ENCODE data around the gene TMEM233. TPM values are rescaled to one million over a fixed set of nuclear protein-coding genes. Genes with fewer than 3 reads are reported as not detected.
A peak's percentile ranks its signal among the peaks of the same experiment; 100 is the strongest.

The TMEM233 gene
- total RNA-seq, 1 donor from 2014 or later, result not detected

GRCh38 chr12:119683816-119684215 is 90.2 kb downstream of the TMEM233 start:
- ChIA-PET POLR2A (interaction anchor here (3.3 kb wide), 1 partner anchor 16 kb away, joined by 43 read pairs; the partner anchor contains the start of gene PRKAB1), CTCF (no interaction called here)
- Mint-ChIP-seq H3K9me3 (peaks cover 3% of the 10 kb centered on the region), H3K27ac (peak overlapping the region; percentile 6), H3K27me3 (no peaks in the 10 kb centered on the region), H3K36me3 (ENCODE audit: low read depth) (peaks cover 28% of the 10 kb centered on the region), H3K4me1 (peaks cover 48% of the 10 kb centered on the region), H3K4me3 (no peak overlapping the region)
- intact Hi-C loops (cut with micrococcal nuclease), result loop anchor here (5.0 kb wide), 1 partner anchor 403 kb away; no protein-coding TSS in a partner anchor
- DNase-seq (no peak), ATAC-seq (ENCODE audit: low read depth) (no peak)
- TF ChIP-seq CTCF (IDR thresholded peaks at IDR 0.05), result no peak

- Mint-ChIP-seq H3K4me3 (no peak overlapping the region), H3K4me1 (peaks cover 48% of the 10 kb centered on the region), H3K27ac (no peak overlapping the region), H3K27me3 (no peaks in the 10 kb centered on the region), H3K9me3 (peaks cover 3% of the 10 kb centered on the region), H3K36me3 (ENCODE audit: low read depth) (peaks cover 18% of the 10 kb centered on the region)
- POLR2A ChIA-PET, result interaction anchor here (1.6 kb wide), 1 partner anchor 17 kb away, joined by 5 read pairs; the partner anchor contains the start of gene PRKAB1
- intact Hi-C loops (cut with micrococcal nuclease), result loop anchor here (5.0 kb wide), 1 partner anchor 402 kb away; no protein-coding TSS in a partner anchor
- TF ChIP-seq CTCF (IDR thresholded peaks at IDR 0.05), result no peak
- CTCF ChIA-PET, result no interaction called here
- DNase-seq (no peak), ATAC-seq (ENCODE audit: low read depth) (no peak)
These were observed 91.3 kb downstream of the TMEM233 start for GRCh38 chr12:119684711-119685369.

- Mint-ChIP-seq H3K27me3 (no peaks in the 10 kb centered on the region), H3K9me3 (peaks cover 3% of the 10 kb centered on the region), H3K4me1 (peaks cover 48% of the 10 kb centered on the region), H3K36me3 (ENCODE audit: low read depth) (peaks cover 13% of the 10 kb centered on the region), H3K4me3 (no peak overlapping the region), H3K27ac (no peak overlapping the region)
- POLR2A ChIA-PET, result interaction anchor here (1.6 kb wide), 1 partner anchor 18 kb away, joined by 5 read pairs; the partner anchor contains the start of gene PRKAB1
- no peak for ATAC-seq (ENCODE audit: low read depth)
- intact Hi-C loops (cut with micrococcal nuclease), result no loop called here
- TF ChIP-seq CTCF (IDR thresholded peaks at IDR 0.05), result no peak
- CTCF ChIA-PET, result no interaction called here
- DNase-seq, result no peak
These were observed 91.8 kb downstream of the TMEM233 start for GRCh38 chr12:119685375-119685774.

- Mint-ChIP-seq H3K4me1 (peaks cover 42% of the 10 kb centered on the region), H3K36me3 (ENCODE audit: low read depth) (peaks cover 5% of the 10 kb centered on the region), H3K27me3 (no peaks in the 10 kb centered on the region), H3K4me3 (no peak overlapping the region), H3K27ac (no peak overlapping the region), H3K9me3 (peaks cover 3% of the 10 kb centered on the region)
- intact Hi-C loops (cut with micrococcal nuclease), result no loop called here
- DNase-seq (no peak), ATAC-seq (ENCODE audit: low read depth) (no peak)
- POLR2A ChIA-PET, result no interaction called here
- no peak for TF ChIP-seq CTCF (IDR thresholded peaks at IDR 0.05)
- CTCF ChIA-PET, result no interaction called here
These were observed 92.8 kb downstream of the TMEM233 start for GRCh38 chr12:119686355-119686754.

- Mint-ChIP-seq H3K27me3 (no peaks in the 10 kb centered on the region), H3K36me3 (ENCODE audit: low read depth) (peaks cover 4% of the 10 kb centered on the region), H3K4me1 (peaks cover 38% of the 10 kb centered on the region), H3K4me3 (no peak overlapping the region), H3K27ac (no peak overlapping the region), H3K9me3 (peaks cover 3% of the 10 kb centered on the region)
- DNase-seq (no peak), ATAC-seq (ENCODE audit: low read depth) (no peak)
- intact Hi-C loops (cut with micrococcal nuclease), result no loop called here
- no peak for TF ChIP-seq CTCF (IDR thresholded peaks at IDR 0.05)
- ChIA-PET POLR2A (no interaction called here), CTCF (no interaction called here)
These were observed 93.2 kb downstream of the TMEM233 start for GRCh38 chr12:119686776-119687175.
